Caco-2 (cell line): ENCODE measurements around the gene RAI1. TPM values are rescaled to one million over a fixed set of nuclear protein-coding genes. Genes with fewer than 3 reads are reported as not detected.

Source experiments
- BruUV-seq: library from RNA; stranded (reverse); fragments of 400-500 nt; replicated peaks from 2 replicates; lab custom pipeline; 2021; lab: Mats Ljungman, UMichigan
- CTCF ChIA-PET: fragments of 300-600 bp; sonication (Branson Sonifier 250); formaldehyde crosslinking; loops from one replicate; lab custom pipeline; 2022; ENCODE audit warnings: antibody characterized with exemption; lab: Charles Lee
- POLR2A ChIA-PET: fragments of 300-600 bp; sonication (Branson Sonifier 250); formaldehyde crosslinking; loops from one replicate; lab custom pipeline; 2022; ENCODE audit warnings: antibody characterized with exemption; lab: Charles Lee
- DNase-seq, 2 experiments: peaks; one replicate each; pipeline versions ENCODE4 v3.0.0 to v3.0.0-alpha.2; 2020 to 2022
- H3K27me3 ChIP-seq: replicated peaks from 2 replicates; pipeline ENCODE4 v1.6.0; 2011; ENCODE audit warnings: low read length; ENCODE audit not compliant: control insufficient read depth, insufficient read depth
- H3K36me3 ChIP-seq: 2 replicates; pipeline ENCODE4 v1.5.1; 2011; ENCODE audit warnings: low read length; ENCODE audit not compliant: control insufficient read depth, insufficient read depth
- H3K4me1 ChIP-seq: fragments of 250-450 bp; sonication (Bioruptor Pico); 2 replicates; pipeline ENCODE4 v1.5.1; 2020; ENCODE audit warnings: mild to moderate bottlenecking
- H3K4me3 ChIP-seq: 2 replicates; pipeline ENCODE4 v1.5.1; 2011; ENCODE audit warnings: low read depth, mild to moderate bottlenecking, control low read depth, low read length
- H3K9me3 ChIP-seq: fragments of 250-450 bp; sonication (Bioruptor Pico); 2 replicates; pipeline ENCODE4 v1.5.1; 2020; ENCODE audit warnings: mild to moderate bottlenecking, moderate library complexity
- H3K27ac Mint-ChIP-seq: one replicate; pipeline ENCODE4 v1.8.0; 2022; ENCODE audit warnings: mixed read lengths; ENCODE audit not compliant: unreplicated experiment
- H3K27me3 Mint-ChIP-seq: one replicate; pipeline ENCODE4 v1.8.0; 2022; ENCODE audit warnings: mixed read lengths; ENCODE audit not compliant: insufficient read depth, unreplicated experiment
- H3K36me3 Mint-ChIP-seq: one replicate; pipeline ENCODE4 v1.8.0; 2022; ENCODE audit warnings: mild to moderate bottlenecking, mixed read lengths; ENCODE audit not compliant: insufficient read depth, unreplicated experiment
- H3K4me1 Mint-ChIP-seq: one replicate; pipeline ENCODE4 v1.8.0; 2022; ENCODE audit warnings: low read depth, mixed read lengths; ENCODE audit not compliant: unreplicated experiment
- H3K4me3 Mint-ChIP-seq: one replicate; pipeline ENCODE4 v1.8.0; 2022; ENCODE audit warnings: mild to moderate bottlenecking, moderate library complexity, mixed read lengths; ENCODE audit not compliant: unreplicated experiment
- H3K9me3 Mint-ChIP-seq: one replicate; pipeline ENCODE4 v1.8.0; 2022; ENCODE audit warnings: mixed read lengths; ENCODE audit not compliant: unreplicated experiment
- CTCF ChIP-seq, 2 experiments: fragments of 200-600 bp in 1 of 2; IDR thresholded peaks; 1 replicate in 1 of 2; 2 replicates in 1 of 2; pipeline versions ENCODE4 v1.5.1 to v1.8.0; 2011 to 2022; ENCODE audit warnings: antibody characterized with exemption in 1 of 2, control low read depth in 1 of 2, inconsistent platforms in 1 of 2, low read depth in 1 of 2, low read length in 1 of 2, mild to moderate bottlenecking in 1 of 2, moderate library complexity in 1 of 2; ENCODE audit not compliant: insufficient read depth in 1 of 2, severe bottlenecking in 1 of 2, unreplicated experiment in 1 of 2
- intact Hi-C: fragments of 100-400 bp; cut with micrococcal nuclease; formaldehyde crosslinking; loops from one replicate; pipeline ENCODE4 v1.10.0; 2022; ENCODE audit not compliant: unreplicated experiment
- total RNA-seq: library from RNA; stranded (reverse); gene quantifications from 2 replicates; pipeline ENCODE4 v1.2.3, GENCODE V29; 2022

The RAI1 gene
- total RNA-seq, 1 experiment from 2014 or later, result 44.3 TPM

GRCh38 chr17:17749025-17749772 lies 67.9 kb downstream of the RAI1 start:
- Histone ChIP-seq H3K4me3 (no peak overlapping the region), H3K27me3 (no peaks in the 10 kb centered on the region), H3K4me1 (peaks cover 9% of the 10 kb centered on the region; the same call in 1 of the 2 replicates), H3K9me3 (no peaks in the 10 kb centered on the region), H3K36me3 (no peaks in the 10 kb centered on the region)
- no peaks in the 10 kb centered on the region for H3K27me3 Mint-ChIP-seq
- no peak for TF ChIP-seq CTCF (IDR thresholded peaks at IDR 0.05; ENCODE audit: insufficient read depth in 1 of 2, low read depth in 1 of 2, low read length in 1 of 2, severe bottlenecking in 1 of 2, unreplicated experiment in 1 of 2)
- H3K9me3 Mint-ChIP-seq, result no peaks in the 10 kb centered on the region
- no peak for DNase-seq
- no peak overlapping the region for H3K27ac Mint-ChIP-seq
- H3K36me3 Mint-ChIP-seq, result peaks cover 16% of the 10 kb centered on the region
- CTCF ChIA-PET, result interaction anchor here (1.0 kb wide), 1 partner anchor 9 kb away, joined by 3 read pairs; no protein-coding TSS in a partner anchor
- intact Hi-C loops, result no loop called here
- H3K4me3 Mint-ChIP-seq, result no peak overlapping the region
- POLR2A ChIA-PET, result no interaction called here
- BruUV-seq, result no TSS peak
- H3K4me1 Mint-ChIP-seq, result no peaks in the 10 kb centered on the region

- Histone ChIP-seq H3K36me3 (no peaks in the 10 kb centered on the region), H3K9me3 (no peaks in the 10 kb centered on the region), H3K4me3 (no peak overlapping the region), H3K4me1 (peaks cover 9% of the 10 kb centered on the region; the same call in 1 of the 2 replicates), H3K27me3 (no peaks in the 10 kb centered on the region)
- TF ChIP-seq CTCF (IDR thresholded peaks at IDR 0.05; ENCODE audit: insufficient read depth in 1 of 2, low read depth in 1 of 2, low read length in 1 of 2, severe bottlenecking in 1 of 2, unreplicated experiment in 1 of 2), result no peak
- ChIA-PET CTCF (interaction anchor here (1.0 kb wide), 1 partner anchor 10 kb away, joined by 3 read pairs; no protein-coding TSS in a partner anchor), POLR2A (no interaction called here)
- intact Hi-C loops, result no loop called here
- peak; percentile 62 to 66 for DNase-seq
- no peaks in the 10 kb centered on the region for H3K27me3 Mint-ChIP-seq
- H3K4me1 Mint-ChIP-seq, result no peaks in the 10 kb centered on the region
- H3K27ac Mint-ChIP-seq, result no peak overlapping the region
- no peak overlapping the region for H3K4me3 Mint-ChIP-seq
- no TSS peak for BruUV-seq
- H3K36me3 Mint-ChIP-seq, result peaks cover 16% of the 10 kb centered on the region
- H3K9me3 Mint-ChIP-seq, result no peaks in the 10 kb centered on the region
Measured at GRCh38 chr17:17749921-17750320, 68.7 kb downstream of the RAI1 start.

DNA sequence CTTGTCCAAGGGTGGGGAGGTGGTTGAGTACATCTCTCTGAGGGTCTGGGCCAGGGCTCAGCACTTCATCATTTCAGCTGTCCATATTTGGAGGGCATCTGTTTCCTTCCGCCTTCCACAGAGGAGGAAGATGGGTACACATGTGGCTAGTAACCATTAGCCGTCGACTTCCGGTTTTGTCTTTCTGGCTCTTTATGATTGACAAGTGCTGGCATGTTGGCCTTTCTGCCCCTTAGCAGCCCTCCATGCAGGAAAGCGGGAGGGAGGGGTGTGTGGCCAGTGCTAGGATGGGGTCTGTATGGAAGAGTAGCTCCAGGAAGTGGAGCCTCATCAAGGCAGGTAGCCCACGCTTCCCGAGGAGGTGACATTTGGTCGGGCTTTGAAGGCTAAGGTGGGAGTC lies 69.6 kb downstream of the RAI1 start:
- Histone ChIP-seq H3K27me3 (no peaks in the 10 kb centered on the region), H3K4me3 (no peak overlapping the region), H3K36me3 (no peaks in the 10 kb centered on the region), H3K9me3 (no peaks in the 10 kb centered on the region), H3K4me1 (peaks cover 9% of the 10 kb centered on the region; the same call in 1 of the 2 replicates)
- CTCF ChIA-PET, result no interaction called here
- TF ChIP-seq CTCF (IDR thresholded peaks at IDR 0.05; ENCODE audit: insufficient read depth in 1 of 2, low read depth in 1 of 2, low read length in 1 of 2, severe bottlenecking in 1 of 2, unreplicated experiment in 1 of 2), result no peak
- H3K9me3 Mint-ChIP-seq, result no peaks in the 10 kb centered on the region
- no peak for DNase-seq
- peak overlapping the region; percentile 69 for H3K27ac Mint-ChIP-seq
- no TSS peak for BruUV-seq
- no peaks in the 10 kb centered on the region for H3K4me1 Mint-ChIP-seq
- H3K27me3 Mint-ChIP-seq, result no peaks in the 10 kb centered on the region
- intact Hi-C loops, result no loop called here
- POLR2A ChIA-PET, result no interaction called here
- peaks cover 16% of the 10 kb centered on the region for H3K36me3 Mint-ChIP-seq
- H3K4me3 Mint-ChIP-seq, result no peak overlapping the region
